HepG2 (cell line): Measurements from ENCODE around the gene RPS14. TPM values are rescaled to one million over a fixed set of nuclear protein-coding genes. Genes with fewer than 3 reads are reported as not detected.

Experiments
- ATF6 ChIP-seq: sonication (generic); formaldehyde crosslinking; conservative IDR thresholded peaks from 2 replicates; pipeline ENCODE4 v1.4.0; 2020; ENCODE audit warnings: missing genetic modification reagents
- ERF ChIP-seq: IDR thresholded peaks from 2 replicates; pipeline ENCODE4 v1.6.1; 2018; ENCODE audit warnings: missing biosample characterization, missing genetic modification reagents
- HNF4G ChIP-seq, 2 experiments: sonication (generic) in 1 of 2; formaldehyde crosslinking in 1 of 2; IDR thresholded peaks; 2 replicates each; pipeline versions ENCODE4 v1.4.0 to v1.6.1; 2011 to 2020; ENCODE audit warnings: borderline replicate concordance in 2 of 2, low read depth in 2 of 2, mild to moderate bottlenecking in 2 of 2, low read length in 1 of 2, missing genetic modification reagents in 1 of 2, moderate library complexity in 1 of 2
- IRF1 ChIP-seq: sonication (generic); formaldehyde crosslinking; IDR thresholded peaks from 2 replicates; pipeline ENCODE4 v1.4.0; 2020; ENCODE audit warnings: low read depth, mild to moderate bottlenecking, missing genetic modification reagents
- MYNN ChIP-seq: sonication (generic); formaldehyde crosslinking; IDR thresholded peaks from 2 replicates; pipeline ENCODE4 v1.4.0; 2020; ENCODE audit warnings: mild to moderate bottlenecking, low read depth, missing genetic modification reagents
- NR2F6 ChIP-seq, 2 experiments: IDR thresholded peaks; 2 replicates each; pipeline ENCODE4 v1.6.1; 2016; ENCODE audit warnings: antibody characterized with exemption in 1 of 2, mild to moderate bottlenecking in 1 of 2
- RBFOX2 ChIP-seq: fragments of 200-400 bp; formaldehyde crosslinking; IDR thresholded peaks from 2 replicates; pipeline ENCODE4 v1.6.1; 2017; ENCODE audit warnings: low read depth, mild to moderate bottlenecking, low read length
- RNF219 ChIP-seq: sonication (generic); formaldehyde crosslinking; IDR thresholded peaks from 2 replicates; pipeline ENCODE4 v1.5.0; 2020; ENCODE audit warnings: mild to moderate bottlenecking, missing genetic modification reagents
- RXRA ChIP-seq: sonication (generic); formaldehyde crosslinking; IDR thresholded peaks from 2 replicates; pipeline ENCODE4 v1.5.1; 2020; ENCODE audit warnings: missing genetic modification reagents
- SCMH1 ChIP-seq: sonication (generic); formaldehyde crosslinking; IDR thresholded peaks from 2 replicates; pipeline ENCODE4 v1.9.0; 2021; ENCODE audit warnings: missing genetic modification reagents, mild to moderate bottlenecking, borderline replicate concordance
- SMAD1 ChIP-seq: sonication (generic); formaldehyde crosslinking; IDR thresholded peaks from 2 replicates; pipeline ENCODE4 v1.4.0; 2020; ENCODE audit warnings: missing genetic modification reagents, low read depth, mild to moderate bottlenecking, borderline replicate concordance
- SNAPC2 ChIP-seq: sonication (generic); formaldehyde crosslinking; IDR thresholded peaks from 2 replicates; pipeline ENCODE4 v1.8.1; 2022; ENCODE audit warnings: mild to moderate bottlenecking, missing genetic modification reagents
- SOX13 ChIP-seq, 3 experiments: fragments of 450-650 bp in 1 of 3; sonication (generic) in 1 of 3; formaldehyde crosslinking in 1 of 3; IDR thresholded peaks in 2 of 3; conservative IDR thresholded peaks in 1 of 3; 2 replicates each; pipeline versions ENCODE4 v1.5.0 to v1.6.1; 2016 to 2020; ENCODE audit warnings: antibody characterized with exemption in 1 of 3, mild to moderate bottlenecking in 1 of 3, missing compliant biosample characterization in 1 of 3, missing genetic modification reagents in 1 of 3, moderate library complexity in 1 of 3
- ZFP36 ChIP-seq: fragments of 150-350 bp; IDR thresholded peaks from 2 replicates; pipeline ENCODE4 v1.6.1; 2018; ENCODE audit warnings: borderline replicate concordance, low read length, low read depth; ENCODE audit not compliant: partially characterized antibody
- ZIK1 ChIP-seq: sonication (generic); formaldehyde crosslinking; IDR thresholded peaks from 2 replicates; pipeline ENCODE4 v1.5.0; 2020; ENCODE audit warnings: mild to moderate bottlenecking, low read depth, missing genetic modification reagents, borderline replicate concordance
- ZMYM2 ChIP-seq: sonication (generic); formaldehyde crosslinking; IDR thresholded peaks from 2 replicates; pipeline ENCODE4 v1.8.0; 2022; ENCODE audit warnings: mild to moderate bottlenecking, missing genetic modification reagents
- ZNF33B ChIP-seq: sonication (generic); formaldehyde crosslinking; IDR thresholded peaks from 2 replicates; pipeline ENCODE4 v1.5.1; 2020; ENCODE audit warnings: mild to moderate bottlenecking, missing genetic modification reagents
- polyA plus RNA-seq, 8 experiments: library from polyadenylated mRNA; depleted of rRNA in 3 of 8; stranded (reverse) in 7 of 8; unstranded in 1 of 8; fragments of >200 nt; fragmentation: Illumina TruSeq in 4 of 8; extraction: Trizol in 4 of 8; gene quantifications; 2 replicates each; pipeline versions ENCODE4 v1.2.1 to v1.2.3, GENCODE V29; 2011 to 2016; ENCODE audit warnings: low read depth in 4 of 8, missing spikeins in 1 of 8, mixed read lengths in 1 of 8; ENCODE audit not compliant: insufficient read depth in 1 of 8
- total RNA-seq, 5 experiments: library from RNA; depleted of rRNA; stranded (reverse); fragments of >200 nt; fragmentation: Illumina TruSeq; extraction: Trizol; gene quantifications; 2 replicates each; pipeline ENCODE4 v1.2.3, GENCODE V29; 2016; ENCODE audit warnings: low read depth in 1 of 5
- TF ChIP-seq, protein P1 (sequence below): sonication (generic); formaldehyde crosslinking; IDR thresholded peaks from 2 replicates; pipeline ENCODE4 v1.4.0; 2020; ENCODE audit warnings: missing genetic modification reagents, low read depth, mild to moderate bottlenecking, borderline replicate concordance
- TF ChIP-seq, protein P2 (sequence below): sonication (generic); formaldehyde crosslinking; IDR thresholded peaks from 2 replicates; pipeline ENCODE4 v1.5.1; 2020; ENCODE audit warnings: missing genetic modification reagents, mild to moderate bottlenecking, borderline replicate concordance
- TF ChIP-seq, protein P3 (sequence below): sonication (generic); IDR thresholded peaks from 2 replicates; pipeline ENCODE4 v1.6.1; 2016; ENCODE audit warnings: low read depth, borderline replicate concordance

The RPS14 gene
- total and polyA plus RNA-seq, 2 of the 13 experiments (the other 11 are each of a cell fraction or from before 2014, with no cell fraction given): 2,116 to 3,295 TPM

- no peak for TF ChIP-seq ATF6 (CRISPR knock-in tag)
- peak; percentile 67 for TF ChIP-seq HNF4G (IDR thresholded peaks at IDR 0.05; ENCODE audit: borderline replicate concordance, low read depth, low read length)
- TF ChIP-seq HNF4G (CRISPR knock-in tag; IDR thresholded peaks at IDR 0.05; ENCODE audit: borderline replicate concordance, low read depth): peak; percentile 46; the same call in 1 of the 2 replicates
- TF ChIP-seq ZMYM2: 0 out of 2 replicates have a peak, but pooled peaks have one; percentile 26
- no peak for TF ChIP-seq SMAD1
- no peak for TF ChIP-seq MYNN (CRISPR knock-in tag)
- TF ChIP-seq SCMH1: no peak
- no peak for TF ChIP-seq ERF
- no peak for TF ChIP-seq ZNF33B (CRISPR knock-in tag)
- no peak for TF ChIP-seq RBFOX2
- TF ChIP-seq RXRA (CRISPR knock-in tag): peak; percentile 57; the same call in 1 of the 2 replicates
- TF ChIP-seq SNAPC2: no peak
- TF ChIP-seq NR2F6 (IDR thresholded peaks at IDR 0.05): peak; percentile 75
- TF ChIP-seq NR2F6 (CRISPR knock-in tag; IDR thresholded peaks at IDR 0.05): peak; percentile 89
- TF ChIP-seq, protein P1, sequence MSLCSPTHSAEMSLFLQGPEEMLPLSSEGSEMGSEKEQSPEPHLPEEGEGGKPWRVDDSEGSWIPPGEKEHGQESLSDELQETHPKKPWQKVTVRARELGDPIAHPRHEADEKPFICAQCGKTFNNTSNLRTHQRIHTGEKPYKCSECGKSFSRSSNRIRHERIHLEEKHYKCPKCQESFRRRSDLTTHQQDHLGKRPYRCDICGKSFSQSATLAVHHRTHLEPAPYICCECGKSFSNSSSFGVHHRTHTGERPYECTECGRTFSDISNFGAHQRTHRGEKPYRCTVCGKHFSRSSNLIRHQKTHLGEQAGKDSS: no peak
- TF ChIP-seq, protein P2, sequence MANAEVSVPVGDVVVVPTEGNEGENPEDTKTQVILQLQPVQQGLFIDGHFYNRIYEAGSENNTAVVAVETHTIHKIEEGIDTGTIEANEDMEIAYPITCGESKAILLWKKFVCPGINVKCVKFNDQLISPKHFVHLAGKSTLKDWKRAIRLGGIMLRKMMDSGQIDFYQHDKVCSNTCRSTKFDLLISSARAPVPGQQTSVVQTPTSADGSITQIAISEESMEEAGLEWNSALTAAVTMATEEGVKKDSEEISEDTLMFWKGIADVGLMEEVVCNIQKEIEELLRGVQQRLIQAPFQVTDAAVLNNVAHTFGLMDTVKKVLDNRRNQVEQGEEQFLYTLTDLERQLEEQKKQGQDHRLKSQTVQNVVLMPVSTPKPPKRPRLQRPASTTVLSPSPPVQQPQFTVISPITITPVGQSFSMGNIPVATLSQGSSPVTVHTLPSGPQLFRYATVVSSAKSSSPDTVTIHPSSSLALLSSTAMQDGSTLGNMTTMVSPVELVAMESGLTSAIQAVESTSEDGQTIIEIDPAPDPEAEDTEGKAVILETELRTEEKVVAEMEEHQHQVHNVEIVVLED: no peak
- TF ChIP-seq ZIK1 (CRISPR knock-in tag): no peak
- TF ChIP-seq IRF1 (CRISPR knock-in tag): no peak
- TF ChIP-seq, protein P3, sequence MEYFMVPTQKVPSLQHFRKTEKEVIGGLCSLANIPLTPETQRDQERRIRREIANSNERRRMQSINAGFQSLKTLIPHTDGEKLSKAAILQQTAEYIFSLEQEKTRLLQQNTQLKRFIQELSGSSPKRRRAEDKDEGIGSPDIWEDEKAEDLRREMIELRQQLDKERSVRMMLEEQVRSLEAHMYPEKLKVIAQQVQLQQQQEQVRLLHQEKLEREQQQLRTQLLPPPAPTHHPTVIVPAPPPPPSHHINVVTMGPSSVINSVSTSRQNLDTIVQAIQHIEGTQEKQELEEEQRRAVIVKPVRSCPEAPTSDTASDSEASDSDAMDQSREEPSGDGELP: peak; percentile 80
- no peak for TF ChIP-seq SOX13 (IDR thresholded peaks at IDR 0.05)
- TF ChIP-seq SOX13 (CRISPR knock-in tag; conservative IDR thresholded peaks at IDR 0.05 in 1 of 2, IDR thresholded peaks at IDR 0.05 in 1 of 2): no peak
- no peak for TF ChIP-seq ZFP36
- TF ChIP-seq RNF219 (CRISPR knock-in tag): no peak
Observed at GRCh38 chr5:150429410-150429873, 20.1 kb downstream of the RPS14 start (continued).
